GM19468 (cell line): ENCODE measurements around the gene PLA2G4B.
A peak's percentile ranks its signal among the peaks of the same experiment; 100 is the strongest.

Source experiments
- ATAC-seq: cut with Tn5 transposase; IDR thresholded peaks from one replicate; pipeline ENCODE4 v1.9.1; 2021; ENCODE audit warnings: mild to moderate bottlenecking, moderate library complexity, moderate number of reproducible peaks; ENCODE audit not compliant: unreplicated experiment; ENCODE audit errors: extremely low read depth

PLA2G4B gene

DNA sequence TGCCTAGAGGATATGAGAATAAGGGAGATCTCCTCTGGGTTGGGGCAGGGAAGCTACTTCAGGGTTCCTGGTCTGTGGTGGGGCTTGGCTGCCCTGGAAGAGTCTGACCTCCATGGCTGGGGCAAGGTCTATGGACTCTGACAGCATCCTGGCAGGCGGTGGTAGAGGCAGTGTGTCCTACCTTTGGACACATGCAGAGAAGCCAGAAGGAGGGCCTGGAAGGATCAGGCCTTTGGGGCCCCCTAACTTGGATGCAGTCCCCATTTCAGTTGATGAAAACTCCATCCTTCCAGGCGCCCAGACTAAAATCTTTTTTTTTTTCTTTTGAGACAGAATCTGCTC, 44.8 kb downstream of the PLA2G4B start:
- ATAC-seq: no peak

DNA sequence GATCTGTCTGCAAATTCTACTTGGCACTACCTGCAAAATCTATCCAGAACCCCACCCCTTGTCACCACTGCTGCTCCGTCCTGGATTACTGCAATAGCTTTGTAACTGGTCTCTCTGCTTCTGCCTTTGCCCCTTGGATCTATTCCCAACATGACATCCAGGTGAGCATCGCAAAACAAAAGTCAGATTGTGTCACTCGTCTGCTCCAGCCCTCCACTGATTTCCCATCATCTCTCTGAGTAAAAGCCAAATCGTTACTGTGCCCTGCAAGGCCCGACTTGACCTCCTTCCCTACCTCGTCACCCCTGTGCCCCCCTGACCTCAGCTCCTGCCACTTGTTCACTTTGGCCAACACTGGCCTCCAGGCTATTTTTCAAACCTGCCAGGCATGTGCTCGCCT, 45.8 kb downstream of the PLA2G4B start:
- no peak for ATAC-seq

DNA sequence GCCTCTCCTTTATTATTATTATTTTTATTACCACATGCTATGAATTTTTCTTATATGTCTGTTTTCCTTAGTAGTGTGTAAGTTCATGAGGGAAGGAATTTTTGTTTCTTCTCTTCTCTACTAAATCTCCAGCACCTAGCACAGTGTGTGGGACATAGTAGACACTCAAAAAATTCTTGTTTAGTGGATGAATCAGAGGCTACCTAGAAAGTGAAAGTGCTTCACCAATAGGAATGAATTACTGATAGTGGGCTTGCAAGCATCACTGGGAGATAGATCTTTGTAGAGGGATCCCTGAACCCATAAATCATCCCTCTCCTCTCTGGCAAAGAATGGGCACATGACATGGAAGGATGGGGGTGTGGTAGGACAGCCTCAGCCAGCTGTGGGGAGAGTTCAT, 46.7 kb downstream of the PLA2G4B start:
- ATAC-seq: no peak

DNA sequence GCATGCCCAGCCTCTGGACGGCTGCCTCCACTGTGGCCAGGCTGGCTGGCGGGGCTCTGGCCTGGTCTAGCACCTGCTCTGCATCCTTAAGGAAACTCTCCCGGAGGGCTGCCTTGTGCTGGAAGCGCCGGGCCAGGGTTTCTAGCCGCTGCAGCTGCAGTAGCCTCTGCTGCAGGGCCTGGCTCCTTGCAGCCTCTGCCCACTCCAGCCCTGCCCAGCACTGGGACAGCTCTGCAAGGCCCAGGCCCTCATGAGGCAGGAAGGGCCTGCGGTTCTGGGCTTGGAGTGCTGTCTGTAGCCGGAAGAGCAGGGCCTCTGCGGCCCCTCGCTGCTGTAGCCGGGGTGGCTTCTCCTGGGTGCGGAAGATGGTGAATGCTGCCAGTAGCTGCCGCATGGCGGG, 47.2 kb downstream of the PLA2G4B start:
- ATAC-seq: no peak

DNA sequence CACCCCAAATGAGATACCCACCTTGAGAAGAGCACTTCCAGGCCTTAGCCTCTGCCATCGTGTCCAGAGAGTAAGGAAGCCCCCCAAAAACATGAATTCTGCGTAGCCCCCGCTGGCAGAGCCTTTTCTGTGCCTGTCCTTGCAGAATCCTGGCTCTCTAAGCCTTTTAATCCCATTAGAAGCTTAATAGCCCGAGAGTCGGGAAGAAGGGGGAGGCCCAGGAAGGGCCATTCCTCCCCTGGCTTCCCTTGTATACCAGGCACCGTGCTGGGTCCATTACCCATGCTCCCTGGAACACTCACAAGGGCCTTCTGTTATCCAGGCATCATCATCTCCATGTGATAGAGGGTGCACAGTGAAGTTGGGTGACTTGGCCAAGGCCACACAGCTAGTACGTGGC, 48.1 kb downstream of the PLA2G4B start:
- no peak for ATAC-seq

DNA sequence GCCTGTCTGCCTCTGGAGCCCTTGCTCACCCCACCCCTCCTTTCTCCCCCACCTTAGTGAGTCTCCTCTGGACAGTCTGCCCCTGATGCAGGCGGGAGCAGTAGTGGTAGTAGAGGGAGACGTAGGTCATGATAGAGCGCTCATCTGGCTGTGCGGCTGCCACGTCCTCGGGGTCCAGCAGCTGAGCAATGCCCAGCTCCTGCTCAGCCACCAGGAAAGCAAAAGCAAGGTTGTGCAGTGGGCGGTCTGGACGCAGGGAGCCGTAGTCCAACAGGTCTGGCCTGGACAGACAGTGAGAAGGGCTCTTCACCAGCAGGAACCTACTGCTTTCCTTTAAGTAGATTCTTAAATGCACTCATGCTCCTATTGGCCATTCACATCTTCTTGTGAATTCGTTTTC, 48.5 kb downstream of the PLA2G4B start:
- ATAC-seq: no peak

DNA sequence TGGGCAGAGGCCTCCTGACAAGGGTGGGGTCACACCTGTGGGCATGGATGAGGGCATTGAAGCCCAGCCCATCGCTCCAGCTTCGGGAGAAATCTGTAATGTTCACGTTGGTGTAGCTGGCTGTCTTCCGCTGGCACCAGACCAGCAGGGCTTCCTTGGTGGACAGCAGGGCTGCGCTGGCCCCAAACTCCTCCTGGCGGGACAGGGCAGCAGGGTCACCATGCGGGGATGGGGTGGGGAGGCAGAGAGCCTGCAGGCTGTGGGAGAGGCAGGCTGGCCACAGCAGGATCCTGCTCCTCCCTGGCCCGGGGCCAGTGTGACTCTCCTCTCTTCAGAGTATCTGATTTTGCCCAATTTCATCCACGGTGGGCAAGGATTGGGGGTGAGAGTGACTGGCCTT, 49.2 kb downstream of the PLA2G4B start:
- ATAC-seq: no peak

DNA sequence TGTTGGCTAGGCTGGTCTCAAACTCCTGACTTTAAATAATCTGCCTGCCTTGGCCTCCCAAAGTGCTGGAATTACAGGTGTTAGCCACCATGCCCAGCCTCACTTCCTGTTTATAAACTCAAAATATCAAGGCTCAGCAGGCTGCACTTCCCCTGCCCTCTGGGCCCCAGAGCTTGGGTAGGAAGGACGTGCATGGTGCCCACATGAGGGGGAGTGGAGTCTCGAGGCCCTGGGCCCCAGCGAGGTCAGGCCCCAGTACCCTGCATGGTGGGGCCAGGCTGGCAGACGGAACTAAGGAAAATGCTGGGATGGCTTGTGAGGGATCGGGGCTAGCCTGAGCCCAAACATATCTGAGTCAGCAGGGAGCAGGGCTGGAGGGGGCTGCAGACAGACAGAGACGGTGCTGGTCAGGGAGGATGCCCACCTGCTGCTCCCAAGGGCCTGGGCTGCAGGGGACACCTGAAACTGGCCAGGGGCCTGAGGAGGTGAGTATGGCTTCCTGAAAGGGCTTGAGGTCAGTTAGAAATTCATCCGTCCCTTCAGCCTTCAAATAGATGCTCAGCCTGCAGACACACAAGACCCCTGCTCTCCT, 50.1 kb downstream of the PLA2G4B start:
- no peak for ATAC-seq

DNA sequence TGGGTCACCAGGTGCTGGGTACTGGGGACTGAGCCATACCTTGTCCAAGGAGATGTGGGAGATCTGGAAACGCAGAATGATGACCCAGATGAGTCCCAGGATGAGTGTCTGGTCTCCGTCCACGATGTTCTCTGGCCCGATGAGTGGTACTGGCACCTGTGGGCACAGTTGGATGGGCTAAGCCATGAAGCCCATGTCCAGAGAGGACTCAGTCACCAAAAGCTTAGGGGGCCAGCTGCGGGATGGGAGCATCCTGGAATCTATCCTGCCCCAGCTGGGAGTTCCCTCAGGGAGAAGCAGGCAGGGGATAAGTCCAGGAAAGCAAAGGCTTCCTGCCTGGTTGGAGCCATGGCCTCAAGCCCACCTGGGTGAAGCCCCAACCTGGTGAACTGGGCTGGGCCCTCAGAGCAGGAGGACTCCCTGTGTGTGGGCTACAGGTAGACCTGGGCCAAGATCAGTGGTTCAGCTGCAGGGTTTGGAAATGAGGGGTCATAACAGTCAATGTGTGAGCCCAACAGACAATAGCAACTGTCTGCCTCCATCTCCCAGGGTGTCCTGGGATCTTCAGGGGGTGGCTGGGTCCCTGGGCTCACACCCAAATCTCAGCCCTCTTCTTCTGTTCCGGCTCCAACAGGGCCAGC, 51.5 kb downstream of the PLA2G4B start:
- ATAC-seq: no peak

DNA sequence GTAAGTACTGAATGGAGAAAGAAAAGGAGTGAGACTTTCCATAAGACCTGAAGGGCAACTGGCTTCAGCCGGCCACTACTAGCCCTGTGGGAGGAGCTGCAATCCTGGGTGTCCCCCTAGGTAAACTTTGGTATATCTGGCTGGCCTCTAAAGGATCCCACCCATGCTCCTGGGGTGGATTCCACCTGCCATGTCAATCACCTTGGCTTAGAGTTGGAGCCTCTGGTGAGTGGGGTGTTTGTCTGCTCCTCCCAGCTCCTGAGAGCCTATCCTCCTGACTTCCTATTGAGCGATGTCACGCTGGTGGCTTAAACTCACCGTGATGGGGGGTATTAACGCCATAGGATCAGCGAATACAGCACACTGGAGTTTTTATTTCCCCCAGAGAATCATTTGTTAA, 52.6 kb downstream of the PLA2G4B start:
- ATAC-seq: no peak

DNA sequence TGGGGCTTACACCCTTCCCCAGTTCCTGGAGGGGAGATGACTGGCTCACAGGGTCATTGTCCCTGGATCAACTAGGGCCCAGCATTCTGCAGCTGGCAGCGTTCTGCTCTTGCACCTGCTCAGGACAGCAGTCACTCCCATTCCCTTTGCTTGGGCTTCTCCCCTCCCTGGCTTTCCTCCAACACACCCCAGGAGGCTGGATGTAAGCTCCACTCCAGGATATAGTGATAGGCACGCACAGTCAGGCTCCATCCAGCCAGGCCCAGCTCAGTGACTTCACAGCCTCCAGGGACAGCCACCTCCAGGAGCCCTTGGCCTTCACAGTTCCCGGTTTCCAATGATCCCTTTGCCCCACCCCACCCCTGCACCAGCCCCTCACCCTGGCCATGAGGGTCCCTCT, 53.3 kb downstream of the PLA2G4B start:
- no peak for ATAC-seq

DNA sequence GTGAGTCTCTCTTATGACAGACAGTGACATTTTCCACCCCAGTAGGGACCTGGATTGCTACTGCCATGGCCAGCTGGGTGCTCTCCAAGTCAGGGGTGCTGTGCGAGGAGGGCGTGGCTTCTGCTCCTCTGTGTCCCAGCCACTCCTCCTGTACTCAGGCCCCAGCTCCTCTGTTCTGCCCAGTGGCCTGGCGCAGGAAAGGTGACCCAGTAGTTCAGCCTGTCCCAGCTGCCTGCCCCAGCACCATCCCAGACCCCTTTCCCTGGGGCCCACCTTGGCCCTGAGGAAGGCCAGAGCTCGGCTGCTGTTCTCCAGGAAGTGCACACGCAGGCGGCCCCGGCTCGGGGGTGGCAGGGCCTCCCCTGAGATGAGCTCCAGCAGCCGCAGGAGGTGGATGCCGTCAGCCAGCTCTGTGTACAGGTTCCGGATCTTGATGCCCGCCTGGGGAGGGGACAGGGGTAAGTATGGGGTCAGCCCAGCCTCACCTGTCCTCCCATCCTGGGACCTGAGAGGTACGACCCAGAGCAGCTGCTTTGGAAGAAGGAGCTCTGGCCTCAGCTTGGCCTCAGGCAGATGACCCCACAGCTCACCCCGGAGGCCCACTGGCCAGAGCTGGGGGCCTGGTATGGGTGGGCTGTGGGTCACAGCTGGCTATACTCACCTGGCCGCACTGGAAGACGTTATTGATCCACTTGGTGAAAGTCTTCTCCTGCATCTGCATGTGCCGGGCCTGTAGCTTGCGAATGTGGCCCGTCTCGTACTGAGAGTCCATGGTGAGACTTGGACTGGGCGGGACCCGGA, 54.2 kb downstream of the PLA2G4B start:
- no peak for ATAC-seq

DNA sequence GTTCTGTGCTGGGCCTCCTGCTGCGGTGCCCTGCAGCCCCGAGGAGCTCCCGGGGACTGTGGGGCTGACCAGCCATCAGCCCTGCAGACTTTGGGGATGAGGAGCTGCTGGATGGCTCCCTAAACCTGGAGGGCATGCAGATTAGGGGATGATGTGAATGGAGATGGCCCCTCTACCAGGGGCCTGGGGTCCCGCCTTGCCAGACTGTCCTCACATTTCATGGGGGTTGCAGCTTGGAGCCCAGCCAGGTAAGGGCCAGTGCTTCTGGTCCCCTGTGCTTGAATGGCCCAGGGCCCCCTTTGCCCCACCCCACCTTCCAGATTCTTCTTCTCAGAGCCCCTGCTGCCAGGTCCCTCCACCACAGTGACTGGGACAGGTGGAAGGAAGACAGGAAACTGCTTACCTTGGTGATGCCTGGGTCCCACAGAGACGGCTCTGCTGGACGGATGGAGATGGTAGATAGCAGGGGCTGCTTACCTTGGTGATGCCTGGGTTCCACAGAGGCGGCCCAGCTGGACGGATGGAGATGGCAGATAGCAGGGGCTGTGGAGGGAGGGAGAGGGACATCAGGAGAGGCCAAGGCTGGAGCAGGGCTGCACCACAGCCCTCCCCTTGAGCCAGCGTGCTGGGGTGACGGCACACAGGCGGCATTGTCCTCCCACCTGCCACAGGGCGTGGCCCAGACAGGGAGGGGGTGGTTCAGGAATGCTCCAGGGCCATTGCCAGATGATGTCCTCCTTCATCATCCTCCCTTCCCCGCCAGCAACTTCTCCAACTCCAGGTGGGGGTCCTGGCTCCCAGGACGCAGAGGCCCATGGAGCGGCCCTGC, 55.0 kb downstream of the PLA2G4B start, which contains the start of gene SPTBN5:
Gene SPTBN5 (minus strand): TSS at position 632 of the 829 bp plus-strand sequence. CDS start 556 bp downstream, at position 76.
- ATAC-seq: no peak

DNA sequence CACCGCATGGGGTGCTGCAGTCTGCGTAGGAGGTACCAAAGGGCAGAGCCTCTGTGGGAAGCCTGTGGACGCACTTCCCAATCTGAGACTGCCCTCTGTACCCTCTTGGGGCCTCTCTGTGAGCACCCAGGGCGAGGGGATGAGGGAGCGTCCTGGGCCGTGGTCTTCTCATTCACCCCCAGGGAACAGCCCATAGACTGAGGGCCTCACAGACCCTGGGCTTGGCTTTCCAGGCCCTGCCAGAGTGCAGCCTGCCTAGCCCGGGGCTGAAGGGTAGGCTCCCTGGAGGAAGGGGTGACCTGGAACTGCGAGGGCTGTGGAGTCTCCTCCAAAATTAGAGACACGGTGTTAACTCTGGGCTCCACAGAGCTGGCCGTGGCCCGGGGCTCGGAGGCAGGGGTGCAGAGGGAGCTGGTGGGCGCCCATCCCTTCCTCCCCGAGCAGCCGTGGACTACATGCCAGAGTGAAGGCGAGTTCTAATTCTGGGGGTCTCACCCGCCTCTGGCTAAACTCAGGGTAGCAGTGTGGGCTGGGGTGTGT, 55.7 kb downstream of the PLA2G4B start:
- no peak for ATAC-seq

DNA sequence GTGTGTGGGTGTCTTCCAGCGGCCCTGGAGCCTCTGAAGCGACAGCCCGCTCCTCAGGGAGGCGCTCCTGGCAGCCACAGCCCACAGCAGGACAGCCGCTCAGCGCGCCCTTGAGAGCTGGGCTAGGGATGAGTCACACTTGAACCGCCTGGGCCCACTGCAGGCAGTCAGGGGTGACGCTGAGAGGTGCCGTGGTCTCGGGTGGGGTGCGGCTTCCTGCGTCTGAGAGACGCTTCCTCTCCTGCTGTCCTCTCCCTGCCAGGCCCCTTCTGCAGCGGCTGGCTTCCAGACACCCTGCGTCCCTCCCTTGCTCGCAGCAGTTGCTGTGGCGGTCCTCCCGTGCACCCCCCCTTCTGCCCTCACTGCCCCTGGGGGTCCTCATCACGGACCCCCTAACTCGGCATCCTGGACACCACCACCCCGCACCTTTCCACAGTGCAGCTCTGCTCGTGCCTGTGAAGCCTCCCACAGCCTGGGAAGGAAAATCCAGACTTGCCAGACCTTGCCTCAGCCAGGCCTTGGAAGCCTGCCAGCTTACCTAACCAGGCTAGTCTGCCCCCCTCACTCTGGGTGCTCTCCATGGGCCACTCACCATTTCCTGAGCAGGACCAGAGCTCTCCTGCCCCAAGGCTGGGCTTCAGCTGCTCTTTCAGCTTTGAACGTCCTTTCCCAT, 56.3 kb downstream of the PLA2G4B start:
- peak; percentile 64 for ATAC-seq

DNA sequence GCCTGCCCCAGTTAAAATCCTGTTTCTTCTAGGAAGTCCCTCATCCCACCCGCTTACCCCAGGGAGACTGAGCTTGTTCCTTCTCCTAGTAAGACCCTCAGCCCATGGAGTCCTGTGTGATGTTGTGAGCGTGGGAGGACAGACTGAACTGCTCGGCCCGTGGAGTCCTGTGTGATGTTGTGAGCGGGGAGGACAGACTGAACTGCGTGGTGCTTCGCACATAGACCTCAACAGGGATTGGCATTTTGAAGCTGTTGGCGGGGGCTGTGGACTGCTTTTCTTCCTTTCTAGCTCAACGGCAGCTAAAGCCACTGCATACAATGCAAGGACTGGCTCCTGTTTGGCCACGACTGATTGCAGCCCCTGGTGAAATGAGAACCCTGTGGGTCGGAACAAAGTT, 56.8 kb downstream of the PLA2G4B start:
- no peak for ATAC-seq

DNA sequence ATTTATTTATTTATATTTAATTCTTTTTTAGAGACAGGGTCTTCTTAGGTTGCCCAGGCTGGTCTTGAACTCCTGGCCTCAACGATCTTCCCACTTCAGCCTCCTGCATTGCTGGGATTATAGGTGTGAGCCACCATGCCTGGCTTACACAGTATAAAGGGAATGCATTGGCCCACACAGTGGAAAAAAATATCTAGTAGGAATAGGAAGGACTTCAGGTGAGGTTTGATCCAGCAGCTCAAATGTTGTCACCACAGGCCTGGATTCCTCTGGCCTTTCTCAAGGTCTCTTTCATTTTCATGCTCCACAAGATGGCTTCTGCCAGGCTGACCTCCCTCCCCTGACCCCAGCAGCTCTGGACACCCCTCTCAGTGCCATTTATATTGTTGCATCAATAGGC, 57.3 kb downstream of the PLA2G4B start:
- no peak for ATAC-seq

DNA sequence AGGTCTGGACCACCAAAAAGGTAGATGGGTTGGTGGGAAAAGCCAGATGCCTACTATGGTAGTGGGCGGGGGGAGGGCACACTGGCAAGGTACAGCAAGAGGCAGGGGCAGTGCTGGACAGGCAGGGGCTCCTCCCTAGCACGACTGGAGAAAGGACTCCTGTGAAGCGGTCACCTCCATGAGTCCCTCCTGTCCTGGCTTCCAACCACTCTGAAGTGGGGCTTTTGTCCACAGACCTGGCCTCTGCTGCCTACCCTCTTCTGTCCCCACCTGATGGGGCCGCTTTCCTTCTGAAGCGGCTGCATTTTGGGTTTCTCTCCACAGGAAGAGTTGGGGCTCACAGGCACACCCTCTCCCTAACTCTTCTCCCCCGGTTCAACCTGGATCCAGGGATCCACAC, 57.9 kb downstream of the PLA2G4B start:
- ATAC-seq: no peak

DNA sequence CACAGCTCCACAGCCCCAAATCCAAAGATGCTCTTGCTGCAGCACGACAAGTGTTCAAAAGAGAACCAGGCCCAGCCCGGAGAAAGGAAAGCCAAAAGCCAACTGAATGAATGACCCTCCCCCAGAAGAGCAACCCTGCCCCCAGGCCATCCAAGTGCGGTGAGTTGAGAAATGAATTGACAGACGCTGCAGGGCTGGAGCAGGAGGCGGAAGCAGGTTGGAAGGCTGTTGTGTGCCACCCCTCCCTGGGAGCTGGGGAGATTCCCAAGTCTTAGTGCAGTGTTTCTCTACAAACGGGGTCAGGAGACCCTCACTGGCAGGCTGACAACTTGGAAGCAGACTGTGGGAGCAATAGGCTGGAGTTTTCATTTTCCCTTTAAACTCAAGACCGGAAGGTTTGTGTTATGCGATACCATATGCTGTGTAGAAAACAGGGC, 58.7 kb downstream of the PLA2G4B start:
- ATAC-seq: no peak
